Kasumi-1 (cell line): ENCODE data around the gene SEL1L3.
"Not testable (repeated sequence)": the region's sequence is repeated elsewhere in the genome, so short reads cannot be mapped to it uniquely, and the experiment has no call there.

Source experiments
- DNase-seq, 2 experiments: peaks; one replicate each; lab custom pipeline; 2025; lab: John Stamatoyannopoulos, UW

SEL1L3 gene

DNA sequence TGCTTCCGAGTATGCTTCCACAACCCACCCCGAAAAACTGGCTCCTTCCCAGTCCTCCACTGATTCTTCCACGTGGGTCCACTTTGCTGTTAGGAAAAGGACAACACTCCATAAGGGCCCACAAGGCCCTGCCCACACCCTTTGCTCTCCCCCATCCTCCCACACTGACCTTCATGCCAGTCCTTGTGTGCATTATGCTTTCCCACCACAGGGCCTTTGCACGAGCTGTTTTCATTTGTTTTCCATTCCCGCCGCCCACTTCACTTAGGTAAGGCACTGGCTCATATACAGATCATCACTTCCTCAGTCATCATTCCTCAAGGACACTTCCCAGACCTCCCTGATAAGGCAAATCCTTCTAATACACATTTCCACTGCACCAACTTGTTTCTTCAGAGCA, 16.8 kb upstream of the SEL1L3 start:
- no peak for DNase-seq

GRCh38 chr4:25879091-25879584, 16.4 kb upstream of the SEL1L3 start:
- DNase-seq, result no peak

GRCh38 chr4:25878676-25879075, 15.9 kb upstream of the SEL1L3 start:
- DNase-seq, result no peak

DNA sequence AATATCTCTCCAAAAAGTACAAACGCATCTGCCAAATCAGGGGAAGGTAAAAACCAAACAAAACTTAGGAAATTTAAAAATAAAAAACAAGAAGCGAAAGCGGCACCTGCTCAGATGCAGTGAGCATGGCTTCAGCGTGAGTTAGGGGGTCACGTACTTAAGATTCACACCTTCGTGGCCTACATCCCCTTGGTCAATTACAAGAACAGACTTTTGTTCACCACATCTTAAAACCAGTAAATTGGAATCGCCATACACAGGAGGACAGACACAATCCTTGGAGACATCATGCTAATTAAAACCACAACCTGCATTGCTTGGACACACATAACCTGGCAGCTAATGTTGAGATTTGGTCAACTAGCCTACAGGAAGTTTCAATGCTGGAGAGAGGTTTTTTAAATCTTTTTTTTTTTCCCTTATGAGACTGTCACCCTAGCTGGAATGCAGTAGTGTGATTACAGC, 12.5 kb upstream of the SEL1L3 start:
- no peak for DNase-seq

- no peak for DNase-seq
Observed at GRCh38 chr4:25874655-25875054, 11.9 kb upstream of the SEL1L3 start.

GRCh38 chr4:25873632-25874129, 10.9 kb upstream of the SEL1L3 start:
- DNase-seq, result no peak

DNA sequence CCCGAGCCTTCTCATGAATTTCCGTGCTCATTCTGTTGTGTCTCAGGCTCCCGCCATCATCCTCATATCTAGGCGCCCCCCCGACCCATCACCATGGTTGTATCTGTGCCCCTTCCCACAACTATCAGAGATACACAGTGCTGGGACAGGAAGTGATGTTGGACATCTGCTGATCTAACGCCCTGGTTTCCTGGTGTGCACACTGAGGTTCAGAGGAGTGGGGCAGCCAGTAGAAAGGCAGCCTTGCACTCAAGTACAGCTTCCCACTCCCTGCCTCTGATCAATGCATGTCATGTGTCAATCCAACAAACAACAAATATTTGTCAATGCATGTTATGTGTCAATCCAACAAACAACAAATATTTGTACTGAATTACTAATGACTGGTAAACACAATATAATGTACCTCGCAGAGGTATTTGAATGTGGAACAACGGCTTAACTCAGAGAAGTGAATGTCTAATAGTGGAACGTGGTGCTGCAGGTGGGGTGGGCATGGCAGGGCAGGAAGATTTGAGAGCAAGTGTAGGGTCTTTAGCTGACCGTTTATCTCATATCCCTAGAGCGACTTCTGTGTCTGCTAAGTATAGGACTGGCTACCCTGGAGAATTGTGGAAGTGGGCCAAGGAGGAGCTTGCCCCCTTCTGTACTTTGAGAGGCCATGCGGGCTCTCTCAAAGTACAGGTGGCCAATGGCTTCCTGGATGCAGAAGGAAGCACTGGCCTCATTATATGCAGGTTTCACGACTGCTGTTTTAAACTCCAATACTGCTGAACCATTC, 10.3 kb upstream of the SEL1L3 start:
- DNase-seq, result no peak

DNA sequence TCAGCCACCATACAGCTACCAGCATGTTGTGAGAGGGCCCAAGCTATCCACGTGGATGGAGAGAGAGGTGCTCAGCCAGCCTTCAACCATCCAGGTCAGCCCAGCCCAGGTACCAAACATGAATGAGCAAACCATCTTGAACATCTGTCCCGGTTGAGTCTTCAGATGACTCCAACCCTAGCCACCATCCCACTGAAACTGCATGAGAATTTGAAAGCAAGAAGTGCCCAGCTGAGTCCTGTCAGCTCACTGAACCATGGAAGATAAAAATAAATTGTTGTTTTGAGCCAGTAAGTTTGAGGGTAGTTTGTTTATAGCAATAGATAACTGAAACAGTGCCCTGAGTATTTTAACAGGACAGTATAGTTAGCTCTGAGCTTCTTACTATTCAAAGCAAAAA, 7.3 kb upstream of the SEL1L3 start:
- no peak for DNase-seq

GRCh38 chr4:25867781-25868294, 5.0 kb upstream of the SEL1L3 start:
- no peak for DNase-seq

- DNase-seq, result not testable (repeated sequence)
Observed at GRCh38 chr4:25866401-25866800, 3.6 kb upstream of the SEL1L3 start.

GRCh38 chr4:25865586-25865985, 2.8 kb upstream of the SEL1L3 start:
- DNase-seq, result no peak

DNA sequence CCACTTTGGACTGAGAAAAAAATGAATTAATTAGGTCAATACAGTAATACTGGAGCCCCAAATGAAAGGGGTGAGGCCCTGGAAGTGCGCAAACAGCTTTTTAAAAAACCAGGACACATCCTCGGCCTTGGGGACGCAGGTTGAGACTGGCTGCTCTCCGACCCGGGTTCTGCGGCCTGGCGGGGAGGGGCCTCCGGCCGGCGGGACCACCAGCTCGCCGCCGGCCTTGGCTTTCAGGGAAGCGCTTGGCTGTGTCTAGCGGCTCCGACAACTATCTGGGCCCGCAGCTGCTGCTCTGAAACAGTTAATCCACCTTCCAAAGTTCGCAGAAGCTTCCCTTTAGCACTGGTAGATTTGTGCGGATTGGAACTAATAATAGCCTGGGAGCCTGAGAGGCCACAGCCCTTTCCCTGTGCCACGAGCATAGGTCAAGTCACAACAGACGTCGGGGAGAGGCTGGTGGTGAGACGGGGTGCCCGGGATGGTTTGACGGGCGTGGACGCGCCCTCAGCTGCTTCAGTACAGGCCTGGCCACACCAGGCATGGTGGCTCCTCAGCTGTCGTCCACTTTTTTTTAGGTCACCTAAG, 1.1 kb upstream of the SEL1L3 start:
- DNase-seq, result no peak

GRCh38 chr4:25863347-25863784, 578 bp upstream of the SEL1L3 start:
- no peak for DNase-seq

DNA sequence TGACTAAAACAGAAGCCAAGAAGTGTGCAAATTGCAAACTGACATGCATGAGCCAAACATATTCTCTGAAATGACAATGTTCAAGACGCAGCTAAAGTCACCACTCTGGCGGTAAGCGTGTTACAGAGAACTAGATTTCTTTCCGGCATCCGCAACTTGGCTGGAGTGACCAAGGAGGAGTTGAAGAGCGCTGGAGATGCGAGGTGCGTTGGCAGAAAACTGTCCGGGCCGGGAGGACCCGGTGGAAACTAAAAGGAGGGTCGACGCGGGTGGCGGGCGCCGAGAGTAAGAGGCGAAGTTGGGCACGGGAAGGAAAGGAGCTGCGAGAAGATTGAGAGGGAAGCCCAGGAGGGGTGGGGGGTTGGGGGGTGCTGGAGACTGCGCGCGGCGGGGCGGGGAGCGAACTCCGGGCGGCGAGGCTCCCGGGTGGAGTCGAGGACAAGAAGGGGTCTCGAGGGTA, 807 bp downstream of the SEL1L3 start:
- no peak for DNase-seq

GRCh38 chr4:25861280-25861950, 1.4 kb downstream of the SEL1L3 start:
- no peak for DNase-seq

DNA sequence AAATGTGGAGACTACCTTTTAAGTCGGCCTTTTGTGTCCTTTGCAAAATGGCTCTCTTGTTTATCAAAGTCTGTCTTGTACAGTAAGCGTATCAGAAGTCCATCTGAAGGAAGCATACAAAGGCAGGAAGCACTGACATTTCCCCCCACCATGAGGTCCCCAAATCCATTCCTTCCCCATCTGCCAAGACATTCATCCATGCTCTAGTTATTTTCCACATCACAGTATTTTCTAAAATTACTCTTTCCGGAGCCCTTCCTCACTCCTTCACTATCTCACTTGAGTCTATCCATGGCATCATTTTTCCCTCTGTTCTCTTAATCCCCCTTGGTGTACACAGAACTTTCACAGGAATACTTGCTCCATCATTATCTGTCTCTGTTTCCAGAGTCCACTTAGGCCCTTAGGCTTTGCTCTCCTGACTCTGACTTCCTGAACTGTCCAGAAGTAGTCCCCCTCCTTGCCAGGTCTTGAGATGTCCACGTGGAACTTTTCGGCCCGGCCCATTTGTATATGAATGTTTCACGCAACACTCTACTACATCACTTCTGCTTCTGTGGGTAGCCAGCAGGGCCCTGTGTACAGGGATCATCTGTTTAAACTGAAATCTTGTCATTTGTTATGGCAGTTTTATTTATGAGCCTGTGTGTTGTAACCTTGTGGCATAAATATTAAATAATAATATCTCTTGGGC, 2.1 kb downstream of the SEL1L3 start:
- DNase-seq, result peak in 1 of 2 experiments; percentile 5

GRCh38 chr4:25859429-25860148, 3.2 kb downstream of the SEL1L3 start:
- peak in 1 of 2 experiments; percentile 8 for DNase-seq

GRCh38 chr4:25857851-25858400, 4.9 kb downstream of the SEL1L3 start:
- no peak for DNase-seq

DNA sequence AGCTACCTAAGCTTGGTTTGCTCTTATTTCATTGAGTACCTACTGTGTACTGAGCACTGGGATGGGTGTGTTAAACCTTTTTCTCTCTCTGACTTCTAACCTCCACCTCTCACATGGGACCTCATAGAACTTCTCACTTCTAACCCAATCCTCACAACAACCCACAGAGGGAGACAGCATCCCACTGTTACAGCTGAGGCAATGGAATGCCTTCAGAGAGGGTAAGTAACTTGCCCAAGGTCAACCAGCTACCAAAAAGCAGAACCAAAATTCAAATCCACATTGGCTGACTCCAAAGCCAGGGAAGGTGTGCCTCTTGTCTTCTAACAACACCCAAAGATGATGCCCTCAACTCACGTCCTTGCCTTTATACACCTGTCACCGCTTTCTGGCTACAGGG, 5.4 kb downstream of the SEL1L3 start:
- no peak for DNase-seq

DNA sequence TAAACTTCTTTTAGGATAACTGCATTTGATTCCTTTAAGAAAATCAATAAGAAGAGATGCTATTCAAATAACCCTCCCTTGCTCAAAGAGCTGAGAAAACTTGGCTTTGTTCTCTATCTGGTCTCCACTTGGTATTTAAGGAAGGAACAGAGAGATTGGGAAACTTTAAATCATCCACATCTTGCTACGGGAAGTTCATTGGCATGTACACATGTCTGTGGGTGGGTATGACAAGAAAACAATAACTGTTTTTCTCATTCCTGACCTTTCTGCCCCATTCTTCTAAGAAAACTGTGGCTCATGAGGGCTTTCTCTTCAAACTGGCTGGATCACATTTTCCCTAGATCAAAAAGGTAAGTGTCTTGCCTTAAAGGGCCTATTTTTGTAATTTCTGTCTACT, 6.0 kb downstream of the SEL1L3 start:
- no peak for DNase-seq

- DNase-seq, result no peak
Observed at GRCh38 chr4:25852103-25852502, 10.7 kb downstream of the SEL1L3 start.
